C4-2B (cell line): Measurements from ENCODE around the gene LGALS7B.

Source experiments
- CTCF ChIP-seq: fragments of 450-650 bp; conservative IDR thresholded peaks from 2 replicates; pipeline ENCODE4 v1.5.1; 2017; ENCODE audit warnings: mild to moderate bottlenecking
- ZFX ChIP-seq: fragments of 450-650 bp; IDR thresholded peaks from 2 replicates; pipeline ENCODE4 v1.6.1; 2017

GRCh38 chr19:38744298-38744681 lies 44.7 kb upstream of the LGALS7B start, which contains the start of gene CAPN12:
- TF ChIP-seq CTCF: no peak
- no peak for TF ChIP-seq ZFX
